IPS-18a (cell line): ENCODE data around the gene AGAP1.

Source experiments
- H3K27ac ChIP-seq: one replicate; pipeline ENCODE4 v1.5.1; 2013; ENCODE audit warnings: low read length
- H3K27me3 ChIP-seq: one replicate; pipeline ENCODE4 v1.6.1; 2013; ENCODE audit warnings: mild to moderate bottlenecking, low read length; ENCODE audit not compliant: control insufficient read depth, insufficient read depth
- H3K36me3 ChIP-seq: one replicate; pipeline ENCODE4 v1.6.1; 2013; ENCODE audit warnings: low read depth, low read length; ENCODE audit not compliant: control insufficient read depth
- H3K4me1 ChIP-seq: one replicate; pipeline ENCODE4 v1.6.1; 2013; ENCODE audit warnings: low read depth, low read length; ENCODE audit not compliant: control insufficient read depth
- H3K4me3 ChIP-seq: one replicate; pipeline ENCODE4 v1.5.1; 2013; ENCODE audit warnings: low read length
- H3K9ac ChIP-seq: one replicate; pipeline ENCODE4 v1.6.1; 2013; ENCODE audit warnings: mild to moderate bottlenecking, low read length, moderate library complexity
- H3K9me3 ChIP-seq: one replicate; pipeline ENCODE4 v1.6.1; 2013; ENCODE audit warnings: low read depth, low read length; ENCODE audit not compliant: control insufficient read depth

Gene AGAP1

GRCh38 chr2:235695602-235695895 is 201.7 kb downstream of the AGAP1 start:
- no peak overlapping the region for H3K27ac ChIP-seq
- peaks cover 14% of the 10 kb centered on the region for H3K4me1 ChIP-seq
- no peaks in the 10 kb centered on the region for H3K36me3 ChIP-seq
- H3K9ac ChIP-seq, result no peak overlapping the region
- no peak overlapping the region for H3K4me3 ChIP-seq
- no peaks in the 10 kb centered on the region for H3K9me3 ChIP-seq
- H3K27me3 ChIP-seq, result no peaks in the 10 kb centered on the region

GRCh38 chr2:235697041-235697440 is 203.2 kb downstream of the AGAP1 start:
- Histone ChIP-seq H3K9ac (no peak overlapping the region), H3K27me3 (no peaks in the 10 kb centered on the region), H3K4me1 (peaks cover 9% of the 10 kb centered on the region), H3K9me3 (no peaks in the 10 kb centered on the region), H3K27ac (no peak overlapping the region), H3K36me3 (no peaks in the 10 kb centered on the region), H3K4me3 (no peak overlapping the region)

GRCh38 chr2:235698028-235698427 is 204.2 kb downstream of the AGAP1 start:
- H3K27ac ChIP-seq, result no peak overlapping the region
- H3K4me3 ChIP-seq, result no peak overlapping the region
- no peak overlapping the region for H3K9ac ChIP-seq
- H3K9me3 ChIP-seq, result no peaks in the 10 kb centered on the region
- no peaks in the 10 kb centered on the region for H3K27me3 ChIP-seq
- H3K36me3 ChIP-seq, result no peaks in the 10 kb centered on the region
- H3K4me1 ChIP-seq, result peaks cover 9% of the 10 kb centered on the region

- no peaks in the 10 kb centered on the region for H3K27me3 ChIP-seq
- no peak overlapping the region for H3K9ac ChIP-seq
- no peaks in the 10 kb centered on the region for H3K36me3 ChIP-seq
- H3K9me3 ChIP-seq, result no peaks in the 10 kb centered on the region
- H3K4me3 ChIP-seq, result no peak overlapping the region
- H3K4me1 ChIP-seq, result peaks cover 9% of the 10 kb centered on the region
- H3K27ac ChIP-seq, result no peak overlapping the region
These were observed 204.6 kb downstream of the AGAP1 start for GRCh38 chr2:235698491-235698890.

GRCh38 chr2:235699576-235699975 is 205.7 kb downstream of the AGAP1 start:
- H3K27me3 ChIP-seq, result no peaks in the 10 kb centered on the region
- no peak overlapping the region for H3K4me3 ChIP-seq
- H3K36me3 ChIP-seq, result no peaks in the 10 kb centered on the region
- H3K9me3 ChIP-seq, result no peaks in the 10 kb centered on the region
- H3K27ac ChIP-seq, result no peak overlapping the region
- no peak overlapping the region for H3K9ac ChIP-seq
- H3K4me1 ChIP-seq, result peaks cover 16% of the 10 kb centered on the region

DNA sequence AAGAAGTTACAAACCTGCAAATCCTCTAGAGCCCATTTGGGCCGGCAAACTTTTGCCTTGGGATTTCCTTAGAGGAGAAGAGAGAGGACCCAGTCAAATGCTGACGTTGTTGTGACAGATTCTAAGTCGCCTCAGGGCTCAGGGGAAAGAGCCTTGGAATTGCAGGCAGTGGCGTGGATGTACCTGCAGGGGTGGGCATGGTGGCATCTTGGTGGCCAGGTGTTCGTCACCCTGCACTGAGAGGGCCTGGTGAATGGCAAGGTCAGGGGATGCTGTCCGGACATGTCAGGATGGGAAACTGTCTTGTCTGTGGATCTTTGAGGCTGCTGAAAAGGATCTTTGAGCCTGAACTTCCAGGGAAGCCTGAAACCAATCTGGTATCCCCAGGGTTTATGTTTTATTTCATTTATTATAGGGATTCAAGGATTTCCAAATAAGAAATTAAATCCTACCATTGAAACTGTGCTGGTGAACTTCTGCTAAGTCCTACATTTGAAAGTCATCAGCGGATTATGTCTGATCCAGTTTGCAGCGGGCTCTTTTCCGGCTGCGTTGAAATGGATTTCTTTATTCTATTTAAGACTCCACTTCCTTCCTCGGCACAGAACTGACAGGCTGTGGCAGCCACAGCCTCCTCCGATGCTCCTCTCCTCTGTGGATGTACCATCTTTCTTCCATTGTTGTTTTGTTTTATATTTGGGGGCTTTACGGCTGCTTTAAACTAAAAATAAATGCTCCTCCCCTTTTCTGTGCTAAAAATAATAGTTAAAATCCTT is 207.6 kb downstream of the AGAP1 start:
- H3K4me1 ChIP-seq, result peaks cover 16% of the 10 kb centered on the region
- H3K27me3 ChIP-seq, result no peaks in the 10 kb centered on the region
- no peaks in the 10 kb centered on the region for H3K36me3 ChIP-seq
- H3K4me3 ChIP-seq, result no peak overlapping the region
- H3K9ac ChIP-seq, result no peak overlapping the region
- H3K27ac ChIP-seq, result no peak overlapping the region
- H3K9me3 ChIP-seq, result no peaks in the 10 kb centered on the region

GRCh38 chr2:235702186-235702585 is 208.3 kb downstream of the AGAP1 start:
- Histone ChIP-seq H3K9me3 (no peaks in the 10 kb centered on the region), H3K4me3 (no peak overlapping the region), H3K27ac (no peak overlapping the region), H3K27me3 (no peaks in the 10 kb centered on the region), H3K4me1 (peaks cover 16% of the 10 kb centered on the region), H3K9ac (no peak overlapping the region), H3K36me3 (no peaks in the 10 kb centered on the region)

DNA sequence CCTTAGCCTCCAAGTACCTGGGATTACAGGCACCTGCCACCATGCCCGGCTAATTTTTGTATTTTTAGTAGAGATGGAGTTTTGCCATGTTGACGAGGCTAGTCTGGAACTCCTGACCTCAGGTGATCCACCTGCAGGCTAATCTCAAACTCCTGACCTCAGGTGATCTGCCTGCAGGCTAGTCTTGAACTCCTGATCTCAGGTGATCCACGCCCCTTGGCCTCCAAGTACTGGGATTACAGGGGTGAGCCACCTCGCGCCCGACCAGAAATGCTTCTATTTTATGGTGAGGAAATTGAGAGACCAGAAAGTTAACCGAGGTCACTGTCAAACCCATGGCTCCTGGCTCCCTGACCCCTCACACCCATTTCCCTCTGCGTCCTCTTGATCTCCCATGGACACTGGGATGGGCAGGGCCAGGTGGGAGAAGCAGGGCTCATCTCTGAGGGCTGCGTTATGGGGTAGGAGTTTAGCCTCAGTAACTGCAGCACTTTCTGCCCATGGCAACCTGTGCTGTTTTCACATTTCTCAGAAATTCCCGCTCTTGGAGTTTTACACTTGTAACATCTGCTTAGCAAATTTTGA is 210.0 kb downstream of the AGAP1 start:
- Histone ChIP-seq H3K4me1 (peaks cover 16% of the 10 kb centered on the region), H3K27me3 (no peaks in the 10 kb centered on the region), H3K27ac (no peak overlapping the region), H3K4me3 (no peak overlapping the region), H3K9me3 (no peaks in the 10 kb centered on the region), H3K9ac (no peak overlapping the region), H3K36me3 (no peaks in the 10 kb centered on the region)

DNA sequence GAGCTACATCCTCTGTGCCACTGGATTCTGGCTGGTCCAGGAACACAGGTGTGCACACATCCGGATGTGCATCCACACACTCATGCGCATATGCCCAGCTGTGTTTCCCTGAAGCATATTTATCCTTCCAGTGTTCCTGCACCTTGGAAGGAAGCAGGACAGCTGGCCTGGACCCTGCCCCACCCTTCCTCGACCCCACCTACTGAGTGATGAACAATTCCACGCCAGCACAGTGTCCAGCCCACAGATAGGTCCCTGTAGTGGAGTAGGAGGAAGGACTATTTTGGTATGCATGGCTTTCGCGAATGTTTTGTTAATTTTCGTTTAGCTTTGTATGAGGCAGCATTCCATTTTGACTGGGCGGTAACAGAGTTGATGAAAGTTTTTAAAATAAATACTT is 211.5 kb downstream of the AGAP1 start:
- Histone ChIP-seq H3K9ac (no peak overlapping the region), H3K9me3 (no peaks in the 10 kb centered on the region), H3K36me3 (no peaks in the 10 kb centered on the region), H3K4me1 (peaks cover 7% of the 10 kb centered on the region), H3K27ac (no peak overlapping the region), H3K4me3 (no peak overlapping the region), H3K27me3 (no peaks in the 10 kb centered on the region)

DNA sequence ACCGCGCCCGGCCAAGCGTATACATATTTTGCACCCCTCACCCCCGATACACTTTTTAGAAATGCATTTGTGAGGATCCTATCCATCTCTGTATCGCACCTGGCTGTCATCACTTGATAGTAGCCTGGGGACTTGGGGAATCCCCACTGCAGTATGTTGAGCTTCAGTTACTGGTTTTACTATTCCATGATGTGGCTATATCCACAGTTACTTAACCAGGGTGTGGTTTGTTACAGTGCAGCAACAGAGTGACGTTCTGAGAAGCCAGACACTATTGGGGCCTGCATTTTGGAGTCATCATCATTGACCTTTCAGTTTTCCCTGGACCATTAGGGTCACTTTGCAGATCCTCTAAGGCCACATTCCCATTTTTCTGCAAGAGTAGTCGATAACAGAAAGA is 212.7 kb downstream of the AGAP1 start:
- Histone ChIP-seq H3K9ac (no peak overlapping the region), H3K4me1 (peaks cover 7% of the 10 kb centered on the region), H3K4me3 (no peak overlapping the region), H3K27ac (no peak overlapping the region), H3K36me3 (no peaks in the 10 kb centered on the region), H3K9me3 (no peaks in the 10 kb centered on the region), H3K27me3 (no peaks in the 10 kb centered on the region)

GRCh38 chr2:235707411-235708096 is 213.7 kb downstream of the AGAP1 start:
- Histone ChIP-seq H3K27me3 (no peaks in the 10 kb centered on the region), H3K4me1 (peaks cover 7% of the 10 kb centered on the region), H3K36me3 (no peaks in the 10 kb centered on the region), H3K9ac (no peak overlapping the region), H3K4me3 (no peak overlapping the region), H3K27ac (no peak overlapping the region), H3K9me3 (no peaks in the 10 kb centered on the region)
